ENCODE measurements around the gene MAP3K7. TPM values are rescaled to one million over a fixed set of nuclear protein-coding genes. Genes with fewer than 3 reads are reported as not detected.

MAP3K7 gene
- total RNA-seq, 1 experiment from 2014 or later: 31.9 TPM

DNA sequence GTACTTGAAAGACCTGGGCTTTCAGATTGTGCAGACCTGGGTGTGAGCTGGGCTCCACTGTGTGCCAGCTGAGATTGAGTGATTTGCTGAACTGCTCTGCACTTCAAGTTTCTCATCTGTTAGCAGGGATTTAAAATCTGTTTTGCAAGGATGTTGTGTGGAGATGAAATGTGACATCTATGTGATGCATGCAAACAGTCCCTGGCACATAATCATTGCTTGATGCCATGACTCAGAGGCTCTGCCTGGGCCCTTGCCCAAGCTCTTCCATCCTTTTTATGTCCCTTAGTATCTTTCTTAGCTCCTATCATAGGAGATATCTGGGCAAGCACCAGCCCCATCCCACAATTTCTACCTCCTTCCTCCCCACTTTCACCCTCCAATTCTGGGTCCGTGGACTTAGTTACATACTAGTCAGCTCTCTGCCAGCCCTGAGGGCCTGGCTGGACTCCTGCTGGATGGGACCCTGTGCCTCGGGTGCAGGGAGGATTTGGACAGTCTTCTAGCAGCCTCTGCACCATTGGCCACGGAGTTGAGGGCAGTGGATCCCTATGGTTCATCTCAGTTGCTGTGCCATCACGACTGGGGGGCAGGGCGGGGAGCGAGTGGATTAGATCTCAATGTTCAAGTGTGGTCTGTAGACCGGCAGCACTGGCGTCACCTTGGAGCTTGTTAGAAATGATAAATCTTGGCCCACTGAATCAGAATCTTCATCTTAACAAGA, 103.6 kb downstream of the MAP3K7 start:
- H3K79me2 ChIP-seq (ENCODE audit: low read depth): no peaks in the 10 kb centered on the region
- H3F3A ChIP-seq (ENCODE audit: insufficient read depth, low read depth): no peaks in the 10 kb centered on the region
- H3K27me3 ChIP-seq (ENCODE audit: insufficient read depth, low read depth): no peaks in the 10 kb centered on the region
- no peak overlapping the region for H3K4me3 ChIP-seq
- H3K27ac ChIP-seq: no peak overlapping the region
- BruUV-seq (replicated peaks): no TSS peak
- no peak overlapping the region for H3K4me2 ChIP-seq
- intact Hi-C loops (cut with micrococcal nuclease; ENCODE audit: unreplicated experiment): no loop called here
- ChIA-PET POLR2A (ENCODE audit: unreplicated experiment) (no interaction called here), CTCF (no interaction called here)
- H4K20me1 ChIP-seq (ENCODE audit: insufficient read depth): no peaks in the 10 kb centered on the region
- H2AFZ ChIP-seq: no peak overlapping the region
- no peak for DNase-seq
- no peaks in the 10 kb centered on the region for H3K4me1 ChIP-seq (replicated peaks; ENCODE audit: insufficient read depth)
- TF ChIP-seq, protein P1, sequence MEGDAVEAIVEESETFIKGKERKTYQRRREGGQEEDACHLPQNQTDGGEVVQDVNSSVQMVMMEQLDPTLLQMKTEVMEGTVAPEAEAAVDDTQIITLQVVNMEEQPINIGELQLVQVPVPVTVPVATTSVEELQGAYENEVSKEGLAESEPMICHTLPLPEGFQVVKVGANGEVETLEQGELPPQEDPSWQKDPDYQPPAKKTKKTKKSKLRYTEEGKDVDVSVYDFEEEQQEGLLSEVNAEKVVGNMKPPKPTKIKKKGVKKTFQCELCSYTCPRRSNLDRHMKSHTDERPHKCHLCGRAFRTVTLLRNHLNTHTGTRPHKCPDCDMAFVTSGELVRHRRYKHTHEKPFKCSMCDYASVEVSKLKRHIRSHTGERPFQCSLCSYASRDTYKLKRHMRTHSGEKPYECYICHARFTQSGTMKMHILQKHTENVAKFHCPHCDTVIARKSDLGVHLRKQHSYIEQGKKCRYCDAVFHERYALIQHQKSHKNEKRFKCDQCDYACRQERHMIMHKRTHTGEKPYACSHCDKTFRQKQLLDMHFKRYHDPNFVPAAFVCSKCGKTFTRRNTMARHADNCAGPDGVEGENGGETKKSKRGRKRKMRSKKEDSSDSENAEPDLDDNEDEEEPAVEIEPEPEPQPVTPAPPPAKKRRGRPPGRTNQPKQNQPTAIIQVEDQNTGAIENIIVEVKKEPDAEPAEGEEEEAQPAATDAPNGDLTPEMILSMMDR (conservative IDR thresholded peaks at IDR 0.05): no peak
- no peak for TF ChIP-seq EZH2 (IDR thresholded peaks at IDR 0.05; ENCODE audit: low read depth)
- H3K9me3 ChIP-seq (ENCODE audit: insufficient read depth, low read depth): no peaks in the 10 kb centered on the region; the same call in 1 of the 2 replicates
- H3K36me3 ChIP-seq (ENCODE audit: low read depth): no peaks in the 10 kb centered on the region
- H3K9me2 ChIP-seq (ENCODE audit: insufficient read depth): no peaks in the 10 kb centered on the region

DNA sequence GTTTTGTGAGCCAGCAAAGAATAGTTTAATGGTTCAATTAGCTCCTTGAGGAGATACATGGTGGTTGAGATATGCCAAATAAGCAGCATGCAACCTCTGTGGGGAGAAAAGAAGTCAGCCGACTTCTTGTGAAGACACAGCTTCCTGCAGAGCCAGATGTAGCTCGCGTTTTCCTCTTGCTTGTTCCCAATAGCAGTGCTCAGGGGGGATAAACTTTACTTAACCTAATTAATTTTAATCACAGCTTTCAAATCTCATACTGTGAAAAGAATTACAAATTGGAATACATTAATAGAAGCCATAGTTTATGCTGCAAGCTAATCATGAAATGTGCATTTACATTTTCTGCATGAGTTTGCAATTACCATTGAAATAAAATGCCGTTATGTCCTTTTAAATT, 106.2 kb downstream of the MAP3K7 start:
- POLR2A ChIA-PET (ENCODE audit: unreplicated experiment): no interaction called here
- Histone ChIP-seq H4K20me1 (ENCODE audit: insufficient read depth) (no peaks in the 10 kb centered on the region), H3K4me1 (replicated peaks; ENCODE audit: insufficient read depth) (no peaks in the 10 kb centered on the region), H3K4me3 (no peak overlapping the region), H2AFZ (no peak overlapping the region), H3K9me3 (ENCODE audit: insufficient read depth, low read depth) (no peaks in the 10 kb centered on the region), H3K79me2 (ENCODE audit: low read depth) (no peaks in the 10 kb centered on the region), H3F3A (ENCODE audit: insufficient read depth, low read depth) (no peaks in the 10 kb centered on the region), H3K27ac (no peak overlapping the region), H3K27me3 (ENCODE audit: insufficient read depth, low read depth) (no peaks in the 10 kb centered on the region), H3K4me2 (no peak overlapping the region), H3K36me3 (ENCODE audit: low read depth) (no peaks in the 10 kb centered on the region), H3K9me2 (ENCODE audit: insufficient read depth) (no peaks in the 10 kb centered on the region)
- no peak for DNase-seq
- no peak for TF ChIP-seq EZH2 (IDR thresholded peaks at IDR 0.05; ENCODE audit: low read depth)
- TF ChIP-seq, protein P1 (conservative IDR thresholded peaks at IDR 0.05): no peak
- CTCF ChIA-PET: interaction anchor here (2.9 kb wide), 1 partner anchor 540 kb away, joined by 37 read pairs; no protein-coding TSS in a partner anchor
- intact Hi-C loops (cut with micrococcal nuclease; ENCODE audit: unreplicated experiment): no loop called here
- no TSS peak for BruUV-seq (replicated peaks)

DNA sequence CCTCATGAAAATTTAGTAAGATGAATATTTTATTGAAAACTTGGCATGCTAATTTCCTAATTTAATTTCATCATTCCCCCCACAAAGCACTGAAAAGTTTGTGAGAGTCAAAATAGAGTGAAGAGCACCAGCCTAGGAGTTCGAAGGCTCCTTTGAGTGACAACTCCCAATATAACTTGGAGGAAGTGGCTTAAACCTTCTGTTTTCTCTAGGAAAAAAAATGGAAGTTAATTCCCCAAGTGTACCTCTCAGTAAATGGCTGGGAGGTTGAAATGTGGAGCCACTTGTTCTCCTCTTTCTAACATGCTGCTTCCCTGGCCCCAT, 107.3 kb downstream of the MAP3K7 start:
- no peak for DNase-seq
- no peaks in the 10 kb centered on the region for H4K20me1 ChIP-seq (ENCODE audit: insufficient read depth)
- BruUV-seq (replicated peaks): no TSS peak
- no peak overlapping the region for H2AFZ ChIP-seq
- H3K4me1 ChIP-seq (replicated peaks; ENCODE audit: insufficient read depth): no peaks in the 10 kb centered on the region
- H3K9me2 ChIP-seq (ENCODE audit: insufficient read depth): no peaks in the 10 kb centered on the region
- H3K79me2 ChIP-seq (ENCODE audit: low read depth): no peaks in the 10 kb centered on the region
- no peak overlapping the region for H3K4me2 ChIP-seq
- no peak overlapping the region for H3K27ac ChIP-seq
- ChIA-PET CTCF (interaction anchor here (0.6 to 2.9 kb wide), 5 partner anchors 86 to 539 kb away, joined by 3 to 37 read pairs (median 5); no protein-coding TSS in a partner anchor), POLR2A (ENCODE audit: unreplicated experiment) (interaction anchor here (0.6 kb wide), 2 partner anchors 190 to 518 kb away, joined by 3 to 4 read pairs; no protein-coding TSS in a partner anchor)
- H3K27me3 ChIP-seq (ENCODE audit: insufficient read depth, low read depth): no peaks in the 10 kb centered on the region
- no peak overlapping the region for H3K4me3 ChIP-seq
- no peaks in the 10 kb centered on the region for H3K36me3 ChIP-seq (ENCODE audit: low read depth)
- no peaks in the 10 kb centered on the region for H3F3A ChIP-seq (ENCODE audit: insufficient read depth, low read depth)
- no peak for TF ChIP-seq EZH2 (IDR thresholded peaks at IDR 0.05; ENCODE audit: low read depth)
- TF ChIP-seq, protein P1 (conservative IDR thresholded peaks at IDR 0.05): no peak
- intact Hi-C loops (cut with micrococcal nuclease; ENCODE audit: unreplicated experiment): loop anchor here (1.0 to 10.0 kb wide), 6 partner anchors 81 to 539 kb away; no protein-coding TSS in a partner anchor
- H3K9me3 ChIP-seq (ENCODE audit: insufficient read depth, low read depth): no peaks in the 10 kb centered on the region
